Measurements from ENCODE around the gene LYG1.

The LYG1 gene

DNA sequence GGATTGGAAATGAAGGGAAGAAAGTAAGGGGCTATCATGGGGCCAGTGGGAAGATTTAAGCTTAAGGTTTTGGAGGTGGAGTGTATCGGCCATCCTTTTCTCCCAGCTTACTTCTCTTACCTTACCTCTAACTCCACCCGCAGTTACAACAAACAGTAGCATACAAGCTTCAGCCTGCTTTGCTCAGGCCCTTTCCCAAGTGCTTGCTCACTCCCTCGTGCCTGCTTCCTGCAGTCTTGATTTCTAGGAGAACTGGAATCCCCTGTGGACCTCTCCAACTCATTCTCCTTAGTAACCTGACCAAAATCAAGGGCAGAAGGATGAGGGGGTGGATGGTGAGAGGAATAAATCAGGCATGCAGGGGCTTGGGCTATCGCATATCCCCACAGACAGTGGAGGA is 39.8 kb downstream of the LYG1 start:
- FAIRE-seq, result no peak

DNA sequence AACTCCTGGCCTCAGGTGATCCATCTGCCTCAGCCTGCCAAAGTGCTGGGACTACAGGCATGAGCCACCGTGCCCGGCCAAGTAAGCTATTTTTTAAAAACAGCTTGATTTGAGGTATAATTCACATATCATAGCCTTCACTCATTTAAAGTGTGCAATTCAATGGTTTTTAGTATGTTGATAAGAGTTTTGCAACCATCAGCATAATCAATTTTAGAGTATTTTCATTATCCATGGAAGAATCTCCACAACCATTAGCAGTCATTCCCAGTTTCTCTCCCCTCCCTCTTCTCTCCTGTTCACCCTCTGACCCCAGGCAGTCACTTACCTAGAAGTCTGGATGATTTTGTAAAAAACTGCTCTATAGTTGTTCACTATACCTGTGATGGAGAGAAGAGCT is 40.8 kb downstream of the LYG1 start:
- no peak for FAIRE-seq

DNA sequence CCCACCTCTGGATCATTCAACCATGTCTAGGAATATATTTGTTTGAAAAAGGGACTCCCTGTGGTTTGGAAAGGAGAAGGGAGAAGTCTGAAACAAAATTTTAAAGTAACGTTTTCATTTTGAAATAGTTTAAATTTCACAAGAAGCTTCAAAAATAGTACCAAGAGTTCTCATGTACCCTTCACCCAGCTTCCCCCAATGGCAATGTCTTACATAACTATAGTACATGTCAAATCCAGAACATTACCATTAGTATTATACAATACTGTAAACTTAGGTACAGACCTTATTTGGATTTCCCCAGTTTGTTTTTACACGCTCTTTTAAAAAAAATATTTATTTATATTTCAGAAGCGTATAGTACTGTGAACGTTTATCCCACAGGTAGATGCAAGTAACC is 41.5 kb downstream of the LYG1 start:
- FAIRE-seq, result no peak

DNA sequence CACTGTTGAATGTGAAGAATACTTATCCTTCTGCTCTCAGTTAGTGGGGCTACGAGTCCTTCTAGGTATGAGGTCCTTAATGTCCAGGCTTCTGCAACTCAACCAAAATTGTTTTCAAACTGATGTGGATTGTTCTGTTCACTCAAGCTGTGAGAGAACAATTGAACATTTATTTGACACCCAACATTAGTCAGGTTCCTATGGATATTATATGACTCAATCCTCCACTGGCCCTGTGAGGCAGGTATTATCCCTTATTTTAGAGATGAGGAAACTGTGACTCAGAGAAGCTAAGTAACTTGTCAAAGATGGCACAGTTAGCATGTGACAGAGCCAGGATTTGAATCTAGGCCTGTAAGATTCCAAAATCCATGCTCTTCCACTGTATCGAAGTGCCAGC is 44.3 kb downstream of the LYG1 start:
- FAIRE-seq, result no peak

DNA sequence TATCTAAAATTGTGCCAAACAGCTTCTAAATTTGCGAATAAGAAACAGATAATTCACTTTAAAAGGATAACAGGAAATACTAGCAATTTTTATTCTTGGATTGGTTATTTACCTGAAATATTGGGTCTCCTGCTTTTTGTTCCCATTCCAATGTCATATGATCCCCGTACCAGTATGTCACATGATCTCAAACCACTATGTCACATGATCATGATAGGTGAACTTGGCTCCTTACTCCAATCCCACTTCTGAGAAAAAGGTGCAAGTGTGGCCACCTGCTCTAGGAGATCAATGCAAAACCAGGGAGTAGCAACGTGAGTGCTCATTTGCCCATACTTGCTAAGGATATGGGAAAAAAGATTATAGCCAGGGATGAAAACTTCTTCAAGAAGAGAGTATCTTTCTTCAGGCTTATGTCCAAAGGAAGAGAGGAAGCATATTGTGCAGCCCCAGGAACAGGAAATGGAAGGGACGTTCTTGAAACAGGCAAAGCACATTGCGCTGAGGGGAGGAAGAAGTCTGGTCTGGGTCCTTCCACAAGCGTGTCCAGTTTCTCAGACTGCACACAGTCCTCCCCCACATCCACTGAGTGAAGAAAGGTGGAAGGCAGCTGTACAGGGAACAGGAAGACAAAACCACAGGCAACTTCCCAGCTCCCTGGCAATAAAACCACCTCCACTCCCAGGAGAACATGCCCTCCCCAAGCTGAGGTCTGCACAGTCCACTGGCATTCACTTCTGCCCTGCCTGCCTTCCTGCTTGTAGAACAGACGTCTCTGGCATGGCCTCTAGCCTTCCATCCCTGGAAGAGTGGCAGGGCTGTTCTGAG is 45.3 kb downstream of the LYG1 start, which contains the start of gene LYG2:
LYG2 (minus strand) TSS at position 176 of the 828 bp plus-strand sequence. CDS start 1,406 bp downstream, outside the sequence.
- no peak for FAIRE-seq

DNA sequence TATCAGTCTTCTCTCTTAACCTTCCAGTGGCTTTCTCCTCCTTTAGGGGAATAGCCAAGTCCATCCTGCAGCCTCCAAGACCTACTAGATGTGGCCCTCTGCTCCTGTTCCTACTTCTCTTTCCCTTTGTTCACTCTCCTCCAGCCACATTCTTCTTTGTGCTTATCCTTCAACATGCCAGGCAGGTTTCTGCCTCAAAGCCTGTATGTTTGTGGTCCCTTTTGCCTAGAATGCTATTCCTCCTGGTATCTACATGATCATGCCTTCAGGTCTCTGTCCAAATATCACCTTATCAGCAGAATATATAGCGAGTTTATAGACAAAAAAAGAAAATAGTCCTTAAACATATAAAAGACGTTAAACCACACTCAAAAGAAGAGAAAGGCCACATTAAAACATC is 51.0 kb downstream of the LYG1 start:
- no peak for FAIRE-seq

DNA sequence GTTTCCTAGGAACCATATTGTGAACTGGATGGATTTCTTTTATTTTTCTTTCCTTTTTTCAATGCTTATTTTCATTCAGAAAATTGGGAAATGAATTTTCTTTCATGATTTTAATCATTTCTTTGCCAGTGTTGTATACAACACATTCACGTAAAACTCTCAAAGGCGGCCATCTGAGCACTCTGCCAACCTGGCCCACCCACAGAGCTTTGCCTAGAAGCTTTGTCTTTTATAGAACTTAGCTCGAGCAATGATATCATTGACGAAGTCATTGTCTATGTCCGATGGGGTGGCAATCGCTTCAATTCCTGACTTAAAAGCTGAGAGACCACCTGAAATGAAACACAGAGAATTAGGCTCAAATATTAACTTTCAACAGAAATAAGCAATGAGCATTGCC is 58.8 kb downstream of the LYG1 start:
- no peak for FAIRE-seq

DNA sequence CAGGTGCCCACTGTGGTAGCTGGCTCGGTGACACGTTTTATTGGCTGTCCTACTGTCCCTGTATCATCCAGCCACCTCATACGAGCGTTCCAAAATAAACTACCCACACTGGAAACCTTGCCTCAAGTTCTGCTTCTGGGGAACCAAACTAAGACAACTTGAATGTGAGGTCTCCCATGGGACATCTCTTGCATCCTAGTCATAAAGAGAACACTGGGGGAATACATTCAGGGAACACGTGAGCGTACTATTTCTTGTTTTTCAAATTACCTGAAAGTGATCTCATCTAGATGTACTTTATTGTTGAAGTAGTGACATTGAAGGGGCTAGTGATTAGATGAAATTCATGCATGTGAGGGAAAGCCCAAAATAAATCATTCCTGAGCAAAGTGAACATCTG is 60.6 kb downstream of the LYG1 start:
- FAIRE-seq, result no peak

DNA sequence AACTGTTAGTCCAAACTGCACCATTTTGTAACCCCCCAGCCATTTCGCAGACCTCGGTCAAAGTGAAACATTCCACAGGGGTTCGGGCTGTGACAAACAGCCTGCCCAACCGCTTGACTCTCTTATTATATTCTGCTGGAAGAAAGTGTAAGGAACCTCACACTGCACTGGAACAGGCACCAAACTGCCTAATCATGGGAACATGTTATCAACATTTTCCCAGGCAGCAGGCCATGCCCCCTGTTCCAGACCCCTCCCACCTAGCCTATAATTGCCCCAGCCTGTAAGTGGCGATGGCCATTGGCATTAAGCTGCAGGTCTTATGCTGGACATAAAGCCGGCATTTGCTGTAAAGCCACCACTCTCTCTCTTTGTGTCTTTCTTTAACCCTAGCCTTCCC is 62.4 kb downstream of the LYG1 start:
- FAIRE-seq, result no peak

Data from colon (tissue), 2 donors.